Peyer's patch (tissue), 4 donors: Measurements from ENCODE around the gene RRP15.

Source experiments
- POLR2A ChIP-seq, 2 donors: fragments of 450-650 bp; IDR thresholded peaks; one replicate each; pipeline ENCODE4 v1.5.1; 2017; ENCODE audit warnings: antibody characterized with exemption in 2 of 2, mild to moderate bottlenecking in 2 of 2, moderate library complexity in 2 of 2
- TF ChIP-seq, protein P1 (sequence below), 6 experiments: fragments of 450-650 bp in 4 of 6; fragments of 200-600 bp in 2 of 6; sonication (generic) in 1 of 6; IDR thresholded peaks; one replicate each; pipeline ENCODE4 v1.5.1; 2017 to 2019; ENCODE audit warnings: antibody characterized with exemption in 6 of 6, mild to moderate bottlenecking in 3 of 6, moderate library complexity in 1 of 6

- TF ChIP-seq, protein P1, sequence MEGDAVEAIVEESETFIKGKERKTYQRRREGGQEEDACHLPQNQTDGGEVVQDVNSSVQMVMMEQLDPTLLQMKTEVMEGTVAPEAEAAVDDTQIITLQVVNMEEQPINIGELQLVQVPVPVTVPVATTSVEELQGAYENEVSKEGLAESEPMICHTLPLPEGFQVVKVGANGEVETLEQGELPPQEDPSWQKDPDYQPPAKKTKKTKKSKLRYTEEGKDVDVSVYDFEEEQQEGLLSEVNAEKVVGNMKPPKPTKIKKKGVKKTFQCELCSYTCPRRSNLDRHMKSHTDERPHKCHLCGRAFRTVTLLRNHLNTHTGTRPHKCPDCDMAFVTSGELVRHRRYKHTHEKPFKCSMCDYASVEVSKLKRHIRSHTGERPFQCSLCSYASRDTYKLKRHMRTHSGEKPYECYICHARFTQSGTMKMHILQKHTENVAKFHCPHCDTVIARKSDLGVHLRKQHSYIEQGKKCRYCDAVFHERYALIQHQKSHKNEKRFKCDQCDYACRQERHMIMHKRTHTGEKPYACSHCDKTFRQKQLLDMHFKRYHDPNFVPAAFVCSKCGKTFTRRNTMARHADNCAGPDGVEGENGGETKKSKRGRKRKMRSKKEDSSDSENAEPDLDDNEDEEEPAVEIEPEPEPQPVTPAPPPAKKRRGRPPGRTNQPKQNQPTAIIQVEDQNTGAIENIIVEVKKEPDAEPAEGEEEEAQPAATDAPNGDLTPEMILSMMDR (IDR thresholded peaks at IDR 0.05), result no peak
- no peak for TF ChIP-seq POLR2A (IDR thresholded peaks at IDR 0.05)
Observed at GRCh38 chr1:218250492-218250891, 34.6 kb upstream of the RRP15 start.
